GM12878 (cell line): ENCODE results near the gene NRSN2. TPM values are rescaled to one million over a fixed set of nuclear protein-coding genes. Genes with fewer than 3 reads are reported as not detected.

Source experiments
- ATAC-seq: fragments of 200-7000 bp; cut with Tn5 transposase; 3 replicates; pipeline ENCODE4 v1.9.1; 2020; ENCODE audit warnings: mild to moderate bottlenecking, moderate library complexity
- BruUV-seq: library from RNA; stranded (reverse); fragments of 400-500 nt; replicated peaks from 2 replicates; lab custom pipeline; 2021; lab: Mats Ljungman, UMichigan
- CTCF ChIA-PET: fragments of 300-600 bp; sonication (Branson Sonifier 250); formaldehyde crosslinking; extraction: SDS; loops from one replicate; lab custom pipeline; 2021; ENCODE audit warnings: inconsistent platforms; lab: Yijun Ruan, JAX
- POLR2A ChIA-PET: fragments of 350-600 bp; formaldehyde crosslinking; extraction: SDS; loops from one replicate; lab custom pipeline; 2021; ENCODE audit warnings: inconsistent platforms; lab: Charles Lee
- RAD21 ChIA-PET: fragments of 300-600 bp; sonication (Branson Sonifier 250); formaldehyde crosslinking; loops from one replicate; lab custom pipeline; 2023; ENCODE audit warnings: antibody characterized with exemption; ENCODE audit not compliant: unreplicated experiment; lab: Charles Lee
- SMC1A ChIA-PET: fragments of 300-600 bp; sonication (Branson Sonifier 250); formaldehyde crosslinking; loops from one replicate; lab custom pipeline; 2023; ENCODE audit not compliant: unreplicated experiment, uncharacterized antibody; lab: Charles Lee
- DNase-seq: peaks from one replicate; pipeline ENCODE4 v3.0.0-alpha.2; 2011; ENCODE audit warnings: low read depth, low spot score
- FAIRE-seq: peaks from 3 replicates; lab custom pipeline; 2011; peaks lifted over from hg19 to GRCh38; lab: Jason Lieb, UNC
- H2AFZ ChIP-seq: 2 replicates; pipeline ENCODE4 v1.6.0; 2011; ENCODE audit warnings: low read depth, low read length, control low read depth; ENCODE audit not compliant: control insufficient read depth
- H3K27ac ChIP-seq: 2 replicates; pipeline ENCODE4 v1.5.1; 2011; ENCODE audit warnings: control low read depth; ENCODE audit not compliant: control insufficient read depth, insufficient read depth
- H3K27me3 ChIP-seq, 2 experiments: replicated peaks in 1 of 2; 2 replicates each; pipeline versions ENCODE4 v1.6.0 to v1.6.1; 2011; ENCODE audit warnings: low read length in 1 of 2; ENCODE audit not compliant: control insufficient read depth in 2 of 2, insufficient read depth in 2 of 2
- H3K36me3 ChIP-seq, 2 experiments: 2 replicates each; pipeline ENCODE4 v1.5.1; 2011; ENCODE audit warnings: low read length in 1 of 2; ENCODE audit not compliant: control insufficient read depth in 2 of 2, insufficient read depth in 2 of 2
- H3K4me1 ChIP-seq: 2 replicates; pipeline ENCODE4 v1.6.1; 2011; ENCODE audit warnings: mild to moderate bottlenecking, low read length, moderate library complexity, mixed read lengths; ENCODE audit not compliant: control insufficient read depth, insufficient read depth
- H3K4me2 ChIP-seq: 2 replicates; pipeline ENCODE4 v1.6.0; 2011; ENCODE audit warnings: control low read depth; ENCODE audit not compliant: control insufficient read depth, insufficient read depth
- H3K4me3 ChIP-seq: fragments of 200-600 bp; sonication (generic); 2 replicates; pipeline ENCODE4 v1.5.1; 2016
- H3K79me2 ChIP-seq: 2 replicates; pipeline ENCODE4 v1.6.0; 2011; ENCODE audit warnings: low read length; ENCODE audit not compliant: control insufficient read depth, insufficient read depth
- H3K9ac ChIP-seq: 2 replicates; pipeline ENCODE4 v1.8.0; 2011; ENCODE audit warnings: low read length, control low read depth, mixed read lengths; ENCODE audit not compliant: control insufficient read depth, insufficient read depth
- H3K9me3 ChIP-seq: replicated peaks from 3 replicates; pipeline ENCODE4 v1.5.1; 2011; ENCODE audit warnings: mild to moderate bottlenecking, low read length; ENCODE audit not compliant: control insufficient read depth, insufficient read depth
- H4K20me1 ChIP-seq: 2 replicates; pipeline ENCODE4 v1.6.0; 2011; ENCODE audit not compliant: control insufficient read depth, insufficient read depth
- CHD1 ChIP-seq: IDR thresholded peaks from 2 replicates; pipeline ENCODE4 v1.6.1; 2012; ENCODE audit warnings: low read depth, low read length, improper control_type of control experiment
- CHD2 ChIP-seq: IDR thresholded peaks from 2 replicates; pipeline ENCODE4 v1.6.1; 2011; ENCODE audit warnings: low read depth, low read length, improper control_type of control experiment, borderline replicate concordance
- CREB1 ChIP-seq: IDR thresholded peaks from 2 replicates; pipeline ENCODE4 v1.6.1; 2012; ENCODE audit warnings: low read depth, mild to moderate bottlenecking, inconsistent platforms
- NFIC ChIP-seq: IDR thresholded peaks from 2 replicates; pipeline ENCODE4 v1.6.1; 2012; ENCODE audit warnings: low read depth, mild to moderate bottlenecking, inconsistent platforms, low read length, moderate library complexity
- NR2F1 ChIP-seq: fragments of 450-650 bp; conservative IDR thresholded peaks from 2 replicates; pipeline ENCODE4 v1.6.1; 2017; ENCODE audit warnings: mild to moderate bottlenecking
- SIN3A ChIP-seq: IDR thresholded peaks from 2 replicates; pipeline ENCODE4 v1.6.1; 2012; ENCODE audit warnings: low read depth, low read length, improper control_type of control experiment
- SMAD5 ChIP-seq: IDR thresholded peaks from 2 replicates; pipeline ENCODE4 v1.6.1; 2016; ENCODE audit warnings: antibody characterized with exemption, low read depth
- STAT1 ChIP-seq: fragments of 450-650 bp; conservative IDR thresholded peaks from 2 replicates; pipeline ENCODE4 v1.6.1; 2014; ENCODE audit warnings: antibody characterized with exemption, mild to moderate bottlenecking
- STAT3 ChIP-seq: IDR thresholded peaks from 2 replicates; pipeline ENCODE4 v1.6.1; 2011; ENCODE audit warnings: low read depth, low read length, improper control_type of control experiment
- SUZ12 ChIP-seq: fragments of 200-600 bp; sonication (generic); IDR thresholded peaks from one replicate; pipeline ENCODE4 v1.6.1; 2018; ENCODE audit warnings: antibody characterized with exemption, mild to moderate bottlenecking; ENCODE audit not compliant: unreplicated experiment
- whole genome bisulfite sequencing: methylation state at CpG from one replicate; pipeline ENCODE4 v1.1.6; 2016; ENCODE audit warnings: low lambda C conversion rate; ENCODE audit not compliant: insufficient replicate concordance, insufficient coverage; ENCODE audit errors: missing lambda C conversion rate; 5-methylcytosine and 5-hydroxymethylcytosine counted together
- in situ Hi-C: fragments of 300-500 bp; cut with MboI; formaldehyde crosslinking; loops from 9 replicates; pipeline ENCODE4 v1.14.3; 2018; ENCODE audit warnings: mixed read lengths
- intact Hi-C: fragments of 100-400 bp; cut with micrococcal nuclease; formaldehyde crosslinking; loops from one replicate; pipeline ENCODE4 v1.14.2; 2022; ENCODE audit not compliant: unreplicated experiment
- polyA plus RNA-seq, 11 experiments: library from polyadenylated mRNA; depleted of rRNA in 4 of 11; unstranded in 6 of 11; stranded (reverse) in 5 of 11; fragments of >200 nt; fragmentation: Nextera tagmentation in 4 of 11; fragmentation: Illumina TruSeq in 1 of 11; extraction: Ambion mirVana in 4 of 11; extraction: Trizol in 1 of 11; gene quantifications; 1 replicate in 1 of 11; 2 replicates in 10 of 11; pipeline versions ENCODE4 v1.2.1 to v1.2.3, GENCODE V29; 2011 to 2016; ENCODE audit warnings: inconsistent platforms in 2 of 11, missing spikeins in 2 of 11, low read depth in 1 of 11
- total RNA-seq, 4 experiments: library from RNA; depleted of rRNA in 3 of 4; stranded (reverse); fragments of >200 nt in 3 of 4; fragmentation: Illumina TruSeq in 1 of 4; extraction: Trizol in 1 of 4; gene quantifications; 2 replicates each; pipeline versions ENCODE4 v1.2.1 to v1.2.3, GENCODE V29; 2013 to 2021
- TF ChIP-seq, protein P1 (sequence below): fragments of 450-650 bp; formaldehyde crosslinking; IDR thresholded peaks from 2 replicates; pipeline ENCODE4 v1.4.0; 2020; ENCODE audit warnings: mild to moderate bottlenecking, moderate library complexity
- TF ChIP-seq, protein P2 (sequence below): IDR thresholded peaks from 2 replicates; pipeline ENCODE4 v1.6.1; 2011; ENCODE audit warnings: low read depth, low read length, improper control_type of control experiment, borderline replicate concordance
- TF ChIP-seq, protein P3 (sequence below): fragments of 150-350 bp; IDR thresholded peaks from 2 replicates; pipeline ENCODE4 v1.6.1; 2016; ENCODE audit warnings: low read depth, low read length

NRSN2 gene
- total and polyA plus RNA-seq, 10 of the 15 experiments (the other 5 are each of a cell fraction or from before 2014, with no cell fraction given) = 6.2 to 32.4 (median 13.0) TPM

DNA sequence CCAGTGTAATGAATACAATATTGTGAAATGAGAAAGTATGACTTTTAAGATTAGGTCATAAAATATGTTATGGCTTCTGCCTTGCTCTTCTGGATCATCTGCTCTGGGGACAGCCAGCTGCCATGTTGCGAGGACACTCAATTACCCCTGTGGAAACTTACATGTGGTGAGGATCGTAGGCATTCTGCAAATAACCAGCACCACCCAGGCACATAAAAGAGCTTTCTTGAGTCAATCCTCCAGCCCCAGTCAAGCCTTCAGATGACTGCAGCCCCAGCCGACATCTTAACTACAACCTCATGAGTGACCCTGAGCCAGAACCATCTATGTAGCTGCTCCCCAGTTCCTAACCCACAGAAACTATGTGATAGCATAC is 56.7 kb downstream of the NRSN2 start:
- ATAC-seq = no peak
- WGBS = 95% methylated on average over 3 of the region's 3 CpGs
- CTCF ChIA-PET = interaction anchor here (0.6 kb wide), 1 partner anchor 105 kb away, joined by 3 read pairs; no protein-coding TSS in a partner anchor
- H4K20me1 ChIP-seq = no peaks in the 10 kb centered on the region
- intact Hi-C loops (no loop called here), in situ Hi-C loops (no loop called here)
- H3K4me2 ChIP-seq = no peak overlapping the region
- no peak overlapping the region for H3K27ac ChIP-seq
- H3K4me1 ChIP-seq = peaks cover 3% of the 10 kb centered on the region; the same call in 1 of the 2 replicates
- FAIRE-seq = no peak
- no peak for TF ChIP-seq STAT3
- TF ChIP-seq SIN3A = no peak
- no peak for TF ChIP-seq NR2F1
- TF ChIP-seq CHD1 = no peak
- TF ChIP-seq CHD2 = no peak
- no peak for TF ChIP-seq SUZ12
- no peak for TF ChIP-seq SMAD5
- TF ChIP-seq, protein P1, sequence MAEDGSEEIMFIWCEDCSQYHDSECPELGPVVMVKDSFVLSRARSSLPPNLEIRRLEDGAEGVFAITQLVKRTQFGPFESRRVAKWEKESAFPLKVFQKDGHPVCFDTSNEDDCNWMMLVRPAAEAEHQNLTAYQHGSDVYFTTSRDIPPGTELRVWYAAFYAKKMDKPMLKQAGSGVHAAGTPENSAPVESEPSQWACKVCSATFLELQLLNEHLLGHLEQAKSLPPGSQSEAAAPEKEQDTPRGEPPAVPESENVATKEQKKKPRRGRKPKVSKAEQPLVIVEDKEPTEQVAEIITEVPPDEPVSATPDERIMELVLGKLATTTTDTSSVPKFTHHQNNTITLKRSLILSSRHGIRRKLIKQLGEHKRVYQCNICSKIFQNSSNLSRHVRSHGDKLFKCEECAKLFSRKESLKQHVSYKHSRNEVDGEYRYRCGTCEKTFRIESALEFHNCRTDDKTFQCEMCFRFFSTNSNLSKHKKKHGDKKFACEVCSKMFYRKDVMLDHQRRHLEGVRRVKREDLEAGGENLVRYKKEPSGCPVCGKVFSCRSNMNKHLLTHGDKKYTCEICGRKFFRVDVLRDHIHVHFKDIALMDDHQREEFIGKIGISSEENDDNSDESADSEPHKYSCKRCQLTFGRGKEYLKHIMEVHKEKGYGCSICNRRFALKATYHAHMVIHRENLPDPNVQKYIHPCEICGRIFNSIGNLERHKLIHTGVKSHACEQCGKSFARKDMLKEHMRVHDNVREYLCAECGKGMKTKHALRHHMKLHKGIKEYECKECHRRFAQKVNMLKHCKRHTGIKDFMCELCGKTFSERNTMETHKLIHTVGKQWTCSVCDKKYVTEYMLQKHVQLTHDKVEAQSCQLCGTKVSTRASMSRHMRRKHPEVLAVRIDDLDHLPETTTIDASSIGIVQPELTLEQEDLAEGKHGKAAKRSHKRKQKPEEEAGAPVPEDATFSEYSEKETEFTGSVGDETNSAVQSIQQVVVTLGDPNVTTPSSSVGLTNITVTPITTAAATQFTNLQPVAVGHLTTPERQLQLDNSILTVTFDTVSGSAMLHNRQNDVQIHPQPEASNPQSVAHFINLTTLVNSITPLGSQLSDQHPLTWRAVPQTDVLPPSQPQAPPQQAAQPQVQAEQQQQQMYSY = no peak
- TF ChIP-seq, protein P2, sequence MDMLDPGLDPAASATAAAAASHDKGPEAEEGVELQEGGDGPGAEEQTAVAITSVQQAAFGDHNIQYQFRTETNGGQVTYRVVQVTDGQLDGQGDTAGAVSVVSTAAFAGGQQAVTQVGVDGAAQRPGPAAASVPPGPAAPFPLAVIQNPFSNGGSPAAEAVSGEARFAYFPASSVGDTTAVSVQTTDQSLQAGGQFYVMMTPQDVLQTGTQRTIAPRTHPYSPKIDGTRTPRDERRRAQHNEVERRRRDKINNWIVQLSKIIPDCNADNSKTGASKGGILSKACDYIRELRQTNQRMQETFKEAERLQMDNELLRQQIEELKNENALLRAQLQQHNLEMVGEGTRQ = no peak
- TF ChIP-seq NFIC = no peak
- no peak for TF ChIP-seq STAT1
- no peak for TF ChIP-seq CREB1
- TF ChIP-seq, protein P3, sequence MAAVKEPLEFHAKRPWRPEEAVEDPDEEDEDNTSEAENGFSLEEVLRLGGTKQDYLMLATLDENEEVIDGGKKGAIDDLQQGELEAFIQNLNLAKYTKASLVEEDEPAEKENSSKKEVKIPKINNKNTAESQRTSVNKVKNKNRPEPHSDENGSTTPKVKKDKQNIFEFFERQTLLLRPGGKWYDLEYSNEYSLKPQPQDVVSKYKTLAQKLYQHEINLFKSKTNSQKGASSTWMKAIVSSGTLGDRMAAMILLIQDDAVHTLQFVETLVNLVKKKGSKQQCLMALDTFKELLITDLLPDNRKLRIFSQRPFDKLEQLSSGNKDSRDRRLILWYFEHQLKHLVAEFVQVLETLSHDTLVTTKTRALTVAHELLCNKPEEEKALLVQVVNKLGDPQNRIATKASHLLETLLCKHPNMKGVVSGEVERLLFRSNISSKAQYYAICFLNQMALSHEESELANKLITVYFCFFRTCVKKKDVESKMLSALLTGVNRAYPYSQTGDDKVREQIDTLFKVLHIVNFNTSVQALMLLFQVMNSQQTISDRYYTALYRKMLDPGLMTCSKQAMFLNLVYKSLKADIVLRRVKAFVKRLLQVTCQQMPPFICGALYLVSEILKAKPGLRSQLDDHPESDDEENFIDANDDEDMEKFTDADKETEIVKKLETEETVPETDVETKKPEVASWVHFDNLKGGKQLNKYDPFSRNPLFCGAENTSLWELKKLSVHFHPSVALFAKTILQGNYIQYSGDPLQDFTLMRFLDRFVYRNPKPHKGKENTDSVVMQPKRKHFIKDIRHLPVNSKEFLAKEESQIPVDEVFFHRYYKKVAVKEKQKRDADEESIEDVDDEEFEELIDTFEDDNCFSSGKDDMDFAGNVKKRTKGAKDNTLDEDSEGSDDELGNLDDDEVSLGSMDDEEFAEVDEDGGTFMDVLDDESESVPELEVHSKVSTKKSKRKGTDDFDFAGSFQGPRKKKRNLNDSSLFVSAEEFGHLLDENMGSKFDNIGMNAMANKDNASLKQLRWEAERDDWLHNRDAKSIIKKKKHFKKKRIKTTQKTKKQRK = no peak
- H3K36me3 ChIP-seq = no peaks in the 10 kb centered on the region
- POLR2A ChIA-PET = no interaction called here
- RAD21 ChIA-PET = no interaction called here
- SMC1A ChIA-PET = interaction anchor here (0.6 to 0.7 kb wide), 2 partner anchors 103 to 1390 kb away, joined by 3 read pairs; no protein-coding TSS in a partner anchor
- no TSS peak for BruUV-seq
- no peak overlapping the region for H3K4me3 ChIP-seq
- H3K79me2 ChIP-seq = peaks cover 6% of the 10 kb centered on the region
- no peak overlapping the region for H3K9ac ChIP-seq
- no peaks in the 10 kb centered on the region; the same call in 1 of the 3 replicates for H3K9me3 ChIP-seq
- no peak for DNase-seq
- no peaks in the 10 kb centered on the region; a peak in 1 of 4 replicates for H3K27me3 ChIP-seq
- H2AFZ ChIP-seq = no peak overlapping the region; the same call in 1 of the 2 replicates
